Measurements from ENCODE around the gene MARF1. TPM values are rescaled to one million over a fixed set of nuclear protein-coding genes. Genes with fewer than 3 reads are reported as not detected.

MARF1 gene
- total RNA-seq, 1 donor from 2014 or later, result 13.4 TPM

- Mint-ChIP-seq H3K27ac (no peak overlapping the region), H3K36me3 (peaks cover 35% of the 10 kb centered on the region), H3K4me3 (no peak overlapping the region), H3K9me3 (no peaks in the 10 kb centered on the region), H3K27me3 (ENCODE audit: insufficient read depth, low read depth) (peaks cover 2% of the 10 kb centered on the region), H3K4me1 (no peaks in the 10 kb centered on the region)
- H3K4me2 ChIP-seq, result no peak overlapping the region
- DNase-seq (ENCODE audit: low spot score), result no peak
- H3K79me2 ChIP-seq (ENCODE audit: low read depth), result no peaks in the 10 kb centered on the region
- no peak overlapping the region for H3K27ac ChIP-seq
- no peaks in the 10 kb centered on the region for H3K4me1 ChIP-seq
- no peaks in the 10 kb centered on the region for H3K9me3 ChIP-seq (ENCODE audit: low read depth)
- no peak overlapping the region for H3K4me3 ChIP-seq
- no peak overlapping the region for H2AFZ ChIP-seq (replicated peaks)
- no peak overlapping the region for H3K9ac ChIP-seq
- H3K36me3 ChIP-seq, result peaks cover 3% of the 10 kb centered on the region
- H3F3A ChIP-seq (ENCODE audit: low read depth), result no peaks in the 10 kb centered on the region
- no peaks in the 10 kb centered on the region for H4K20me1 ChIP-seq (ENCODE audit: low read depth)
- no peak for TF ChIP-seq EZH2 (IDR thresholded peaks at IDR 0.05)
- TF ChIP-seq EZH2phosphoT487 (IDR thresholded peaks at IDR 0.05), result no peak
- TF ChIP-seq CTCF (IDR thresholded peaks at IDR 0.05), result no peak
- no peaks in the 10 kb centered on the region for H3K27me3 ChIP-seq
Measured at GRCh38 chr16:15598648-15599190, 44.2 kb downstream of the MARF1 start.

GRCh38 chr16:15597822-15598647, 44.9 kb downstream of the MARF1 start:
- no peak overlapping the region for H3K27ac Mint-ChIP-seq
- Histone ChIP-seq H3K9me3 (ENCODE audit: low read depth) (no peaks in the 10 kb centered on the region), H3K4me3 (no peak overlapping the region), H3K9ac (no peak overlapping the region), H3K4me1 (no peaks in the 10 kb centered on the region), H3K36me3 (peaks cover 3% of the 10 kb centered on the region), H2AFZ (replicated peaks) (no peak overlapping the region), H3K4me2 (no peak overlapping the region), H4K20me1 (ENCODE audit: low read depth) (no peaks in the 10 kb centered on the region), H3F3A (ENCODE audit: low read depth) (no peaks in the 10 kb centered on the region), H3K27ac (no peak overlapping the region), H3K27me3 (no peaks in the 10 kb centered on the region), H3K79me2 (ENCODE audit: low read depth) (no peaks in the 10 kb centered on the region)
- no peaks in the 10 kb centered on the region for H3K4me1 Mint-ChIP-seq
- TF ChIP-seq EZH2 (IDR thresholded peaks at IDR 0.05) (no peak), CTCF (IDR thresholded peaks at IDR 0.05) (no peak), EZH2phosphoT487 (IDR thresholded peaks at IDR 0.05) (no peak)
- no peak for DNase-seq (ENCODE audit: low spot score)
- H3K4me3 Mint-ChIP-seq, result no peak overlapping the region
- no peaks in the 10 kb centered on the region for H3K9me3 Mint-ChIP-seq
- H3K36me3 Mint-ChIP-seq, result peaks cover 31% of the 10 kb centered on the region
- H3K27me3 Mint-ChIP-seq (ENCODE audit: insufficient read depth, low read depth), result peaks cover 2% of the 10 kb centered on the region

- H3K4me3 ChIP-seq, result no peak overlapping the region
- H3K9me3 ChIP-seq (ENCODE audit: low read depth), result no peaks in the 10 kb centered on the region
- Mint-ChIP-seq H3K36me3 (peaks cover 31% of the 10 kb centered on the region), H3K4me1 (no peaks in the 10 kb centered on the region), H3K27me3 (ENCODE audit: insufficient read depth, low read depth) (peaks cover 2% of the 10 kb centered on the region), H3K9me3 (no peaks in the 10 kb centered on the region), H3K27ac (no peak overlapping the region), H3K4me3 (no peak overlapping the region)
- H3K27ac ChIP-seq, result no peak overlapping the region
- H3K27me3 ChIP-seq, result no peaks in the 10 kb centered on the region
- no peaks in the 10 kb centered on the region for H3K79me2 ChIP-seq (ENCODE audit: low read depth)
- TF ChIP-seq EZH2 (IDR thresholded peaks at IDR 0.05) (no peak), CTCF (IDR thresholded peaks at IDR 0.05) (no peak), EZH2phosphoT487 (IDR thresholded peaks at IDR 0.05) (no peak)
- H3K4me2 ChIP-seq, result no peak overlapping the region
- DNase-seq (ENCODE audit: low spot score), result no peak
- H2AFZ ChIP-seq (replicated peaks), result no peak overlapping the region
- H4K20me1 ChIP-seq (ENCODE audit: low read depth), result no peaks in the 10 kb centered on the region
- H3K36me3 ChIP-seq, result peaks cover 3% of the 10 kb centered on the region
- no peak overlapping the region for H3K9ac ChIP-seq
- H3F3A ChIP-seq (ENCODE audit: low read depth), result no peaks in the 10 kb centered on the region
- H3K4me1 ChIP-seq, result no peaks in the 10 kb centered on the region
Measured at GRCh38 chr16:15597135-15597534, 45.8 kb downstream of the MARF1 start.

Measured in neural progenitor cell (in vitro differentiated cells).